Fibroblast of lung (primary cell): ENCODE measurements around the gene CASTOR2.

Source experiments
- EZH2 ChIP-seq: IDR thresholded peaks from 2 replicates; pipeline ENCODE4 v1.5.1; 2012; ENCODE audit warnings: low read length, control low read depth, mild to moderate bottlenecking; ENCODE audit errors: missing control alignments
- TF ChIP-seq, protein P1 (sequence below), 2 donors: IDR thresholded peaks in 1 of 2; conservative IDR thresholded peaks in 1 of 2; 1 replicate in 1 of 2; 2 replicates in 1 of 2; pipeline ENCODE4 v1.5.1; 2011 to 2012; ENCODE audit warnings: low read length in 2 of 2, control low read depth in 1 of 2, inconsistent platforms in 1 of 2, low read depth in 1 of 2, mild to moderate bottlenecking in 1 of 2

DNA sequence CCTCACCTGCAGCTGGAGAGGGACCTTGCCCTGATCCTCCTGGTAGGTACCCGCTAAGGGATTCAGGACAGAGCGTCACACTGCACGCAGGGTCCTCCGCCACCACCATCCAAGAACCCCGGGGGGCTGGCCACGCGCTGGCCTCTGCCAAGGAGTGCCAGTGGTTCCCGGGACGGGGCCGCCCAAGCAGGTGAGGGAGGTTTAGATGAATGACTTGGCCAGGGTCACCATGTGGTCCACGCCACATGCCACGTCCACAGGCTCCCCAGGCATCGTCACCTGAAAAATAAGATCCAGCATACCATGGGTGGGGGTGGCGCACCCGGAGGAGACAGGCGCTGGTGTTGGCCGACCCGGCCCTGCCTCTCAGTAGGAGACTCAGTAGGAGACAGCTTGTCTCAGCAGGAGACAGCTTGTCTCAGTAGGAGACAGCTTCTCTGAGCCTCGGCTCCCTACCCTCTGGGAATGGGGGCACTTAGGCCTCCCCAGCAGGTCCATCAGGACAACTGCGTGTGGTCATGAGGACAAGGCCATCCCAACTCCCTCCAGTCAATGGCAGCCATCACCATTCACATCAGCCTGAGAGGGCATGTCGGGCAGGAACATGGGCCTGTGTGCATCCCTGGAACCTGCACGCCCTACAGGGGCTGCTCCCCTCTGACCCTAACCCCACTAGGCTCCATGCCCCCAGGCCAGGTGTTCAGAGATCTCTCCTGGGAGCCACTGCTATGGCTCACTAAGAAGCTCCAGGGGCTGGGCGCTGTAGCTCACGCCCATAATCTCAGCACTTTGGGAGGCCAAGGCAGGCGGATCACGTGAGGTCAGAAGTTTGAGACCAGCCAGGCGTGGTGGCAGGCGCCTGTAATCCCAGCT is 78.6 kb downstream of the CASTOR2 start:
- TF ChIP-seq EZH2: no peak
- TF ChIP-seq, protein P1, sequence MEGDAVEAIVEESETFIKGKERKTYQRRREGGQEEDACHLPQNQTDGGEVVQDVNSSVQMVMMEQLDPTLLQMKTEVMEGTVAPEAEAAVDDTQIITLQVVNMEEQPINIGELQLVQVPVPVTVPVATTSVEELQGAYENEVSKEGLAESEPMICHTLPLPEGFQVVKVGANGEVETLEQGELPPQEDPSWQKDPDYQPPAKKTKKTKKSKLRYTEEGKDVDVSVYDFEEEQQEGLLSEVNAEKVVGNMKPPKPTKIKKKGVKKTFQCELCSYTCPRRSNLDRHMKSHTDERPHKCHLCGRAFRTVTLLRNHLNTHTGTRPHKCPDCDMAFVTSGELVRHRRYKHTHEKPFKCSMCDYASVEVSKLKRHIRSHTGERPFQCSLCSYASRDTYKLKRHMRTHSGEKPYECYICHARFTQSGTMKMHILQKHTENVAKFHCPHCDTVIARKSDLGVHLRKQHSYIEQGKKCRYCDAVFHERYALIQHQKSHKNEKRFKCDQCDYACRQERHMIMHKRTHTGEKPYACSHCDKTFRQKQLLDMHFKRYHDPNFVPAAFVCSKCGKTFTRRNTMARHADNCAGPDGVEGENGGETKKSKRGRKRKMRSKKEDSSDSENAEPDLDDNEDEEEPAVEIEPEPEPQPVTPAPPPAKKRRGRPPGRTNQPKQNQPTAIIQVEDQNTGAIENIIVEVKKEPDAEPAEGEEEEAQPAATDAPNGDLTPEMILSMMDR (conservative IDR thresholded peaks at IDR 0.05 in 1 of 2, IDR thresholded peaks at IDR 0.05 in 1 of 2; ENCODE audit: low read depth in 1 of 2, low read length in 2 of 2): no peak
